Left lung (tissue), 10 donors: ENCODE measurements around the gene ALOXE3. TPM values are rescaled to one million over a fixed set of nuclear protein-coding genes. Genes with fewer than 3 reads are reported as not detected.

Source experiments
- ATAC-seq: fragments of 200-7000 bp; cut with Tn5 transposase; one replicate; pipeline ENCODE4 v1.9.1; 2020; ENCODE audit warnings: moderate library complexity
- DNase-seq, 4 donors: peaks; one replicate each; pipeline ENCODE4 v3.0.0-alpha.2; 2013 to 2020
- H3K27ac ChIP-seq, 2 donors: fragments of 200-600 bp; sonication (generic) in 1 of 2; one replicate each; pipeline versions ENCODE4 v1.5.0 to v1.8.0; 2020 to 2021
- H3K27me3 ChIP-seq, 2 donors: fragments of 200-600 bp; sonication (generic) in 1 of 2; one replicate each; pipeline versions ENCODE4 v1.5.0 to v1.8.0; 2020 to 2021
- H3K36me3 ChIP-seq, 2 donors: fragments of 200-600 bp; sonication (generic) in 1 of 2; one replicate each; pipeline versions ENCODE4 v1.5.0 to v1.8.0; 2020 to 2021
- H3K4me1 ChIP-seq, 2 donors: fragments of 200-600 bp; one replicate each; pipeline ENCODE4 v1.8.0; 2021
- H3K4me3 ChIP-seq, 2 donors: fragments of 200-600 bp; sonication (generic) in 1 of 2; one replicate each; pipeline versions ENCODE4 v1.5.0 to v1.8.0; 2020 to 2021; ENCODE audit warnings: mild to moderate bottlenecking in 1 of 2
- H3K9me3 ChIP-seq, 2 donors: fragments of 200-600 bp; sonication (generic) in 1 of 2; one replicate each; pipeline versions ENCODE4 v1.5.0 to v1.8.0; 2020 to 2021
- intact Hi-C, 2 donors: fragments of 100-400 bp; cut with DNase I; formaldehyde crosslinking; loops; one replicate each; pipeline versions ENCODE4 v1.11.2 to v1.14.2; 2022
- polyA plus RNA-seq, 6 donors: library from polyadenylated mRNA; unstranded; fragments of 120-200 nt; gene quantifications; one replicate each; pipeline ENCODE4 v1.2.1, GENCODE V29; 2013; ENCODE audit not compliant: insufficient read length in 6 of 6
- total RNA-seq, 2 donors: library from RNA; stranded (reverse); fragmentation: NEBNext Ultra II Directional; extraction: Animal tissue kit (Norgen Biotek cat#: 25700); gene quantifications; one replicate each; pipeline ENCODE4 v1.2.1, GENCODE V29; 2021
- TF ChIP-seq, protein P1 (sequence below), 2 donors: fragments of 200-600 bp; sonication (generic) in 1 of 2; IDR thresholded peaks; one replicate each; pipeline versions ENCODE4 v1.5.0 to v1.8.0; 2021; ENCODE audit warnings: antibody characterized with exemption in 2 of 2
- donor health status: DM: no; HTN: yes; CAD: no.
- donor health status: DM: no; HTN: no; CAD: no.

The ALOXE3 gene
- total and polyA plus RNA-seq, 8 donors: 0.05 to 0.55 (median 0.14) TPM; not detected in 4

DNA sequence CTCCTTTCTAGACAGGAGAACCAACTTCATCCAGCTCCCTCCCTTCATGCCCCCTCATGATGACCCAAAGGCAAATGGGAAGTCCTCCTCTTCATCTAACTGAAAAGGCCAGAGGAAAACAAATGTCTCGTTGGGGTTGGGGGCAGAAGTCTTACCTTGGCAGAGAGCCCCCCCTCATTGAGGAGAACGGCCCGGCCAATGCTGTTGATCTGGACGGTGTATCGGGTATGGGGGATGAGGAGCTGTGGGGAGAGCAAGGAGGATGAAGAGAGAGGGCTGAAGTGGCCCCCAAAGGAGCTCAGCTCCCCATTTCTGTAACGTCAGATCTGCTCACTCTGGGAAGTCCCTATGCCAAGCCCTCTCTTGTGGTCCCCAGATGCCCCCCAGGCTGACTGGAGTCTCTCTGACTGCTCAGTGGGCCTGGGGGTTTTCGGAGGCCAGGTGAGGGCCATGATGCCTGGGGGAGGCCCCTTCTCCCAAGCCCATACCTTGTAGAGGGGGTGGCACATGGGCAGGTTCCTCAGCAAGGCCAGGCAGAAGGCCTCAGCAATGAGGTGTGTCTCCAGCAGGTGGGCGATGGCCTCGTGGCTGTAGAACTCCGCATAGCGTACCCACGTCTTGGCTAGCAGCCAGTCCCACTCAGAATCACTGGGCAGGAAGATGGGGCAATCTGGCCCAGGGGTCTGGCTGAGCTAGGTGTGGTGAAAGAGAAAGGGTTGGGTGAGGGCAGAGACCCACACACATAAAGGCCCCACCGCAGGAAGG, 41.6 kb downstream of the ALOXE3 start:
- H3K36me3 ChIP-seq: no peaks in the 10 kb centered on the region
- no peak overlapping the region for H3K27ac ChIP-seq
- peaks cover 27 to 100% of the 10 kb centered on the region in 2 donors for H3K27me3 ChIP-seq
- no peak overlapping the region for H3K4me3 ChIP-seq
- no peak for DNase-seq
- no peak for ATAC-seq
- H3K9me3 ChIP-seq: no peaks in the 10 kb centered on the region
- H3K4me1 ChIP-seq: peaks cover 18 to 33% of the 10 kb centered on the region in 2 donors
- TF ChIP-seq, protein P1, sequence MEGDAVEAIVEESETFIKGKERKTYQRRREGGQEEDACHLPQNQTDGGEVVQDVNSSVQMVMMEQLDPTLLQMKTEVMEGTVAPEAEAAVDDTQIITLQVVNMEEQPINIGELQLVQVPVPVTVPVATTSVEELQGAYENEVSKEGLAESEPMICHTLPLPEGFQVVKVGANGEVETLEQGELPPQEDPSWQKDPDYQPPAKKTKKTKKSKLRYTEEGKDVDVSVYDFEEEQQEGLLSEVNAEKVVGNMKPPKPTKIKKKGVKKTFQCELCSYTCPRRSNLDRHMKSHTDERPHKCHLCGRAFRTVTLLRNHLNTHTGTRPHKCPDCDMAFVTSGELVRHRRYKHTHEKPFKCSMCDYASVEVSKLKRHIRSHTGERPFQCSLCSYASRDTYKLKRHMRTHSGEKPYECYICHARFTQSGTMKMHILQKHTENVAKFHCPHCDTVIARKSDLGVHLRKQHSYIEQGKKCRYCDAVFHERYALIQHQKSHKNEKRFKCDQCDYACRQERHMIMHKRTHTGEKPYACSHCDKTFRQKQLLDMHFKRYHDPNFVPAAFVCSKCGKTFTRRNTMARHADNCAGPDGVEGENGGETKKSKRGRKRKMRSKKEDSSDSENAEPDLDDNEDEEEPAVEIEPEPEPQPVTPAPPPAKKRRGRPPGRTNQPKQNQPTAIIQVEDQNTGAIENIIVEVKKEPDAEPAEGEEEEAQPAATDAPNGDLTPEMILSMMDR (IDR thresholded peaks at IDR 0.05): no peak
- intact Hi-C loops: no loop called here

DNA sequence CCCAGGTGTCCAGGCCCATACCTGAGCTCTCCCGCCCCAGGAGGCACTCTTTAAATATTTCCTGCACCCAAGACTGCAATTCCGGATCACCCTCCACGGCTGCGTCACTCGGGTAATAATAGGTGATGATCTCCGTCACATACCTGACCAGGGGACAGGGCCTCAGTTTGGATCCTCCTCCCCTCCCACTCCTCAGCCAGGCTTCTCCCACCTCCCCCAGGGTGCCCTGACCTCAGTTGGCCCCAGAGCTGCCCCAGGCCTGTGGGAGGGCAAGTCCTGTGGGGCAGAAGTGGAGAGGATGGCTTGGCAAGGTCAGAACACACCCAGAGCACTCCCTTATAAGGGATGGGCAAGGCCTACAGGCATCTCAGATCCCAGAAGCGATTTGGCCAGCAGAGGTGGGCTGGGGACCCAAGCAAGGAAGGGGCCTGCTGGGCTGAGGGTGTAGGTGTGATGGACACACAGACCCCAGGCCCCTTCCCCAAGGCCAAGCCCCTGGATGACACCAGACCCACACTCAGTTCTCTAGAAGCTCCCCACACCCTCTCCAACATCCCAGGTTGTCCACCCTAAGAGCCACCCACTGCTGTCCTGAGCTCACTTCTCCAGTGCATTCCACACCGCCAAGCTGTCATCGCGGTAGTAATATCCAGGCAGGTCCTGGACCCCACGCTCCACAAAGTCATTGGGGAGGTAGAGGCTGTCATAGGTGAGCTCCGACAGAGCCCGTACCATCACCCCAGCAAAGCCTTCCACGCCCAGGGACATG, 42.6 kb downstream of the ALOXE3 start:
- Histone ChIP-seq H3K4me1 (peaks cover 18 to 33% of the 10 kb centered on the region in 2 donors), H3K9me3 (no peaks in the 10 kb centered on the region), H3K27ac (no peak overlapping the region), H3K36me3 (no peaks in the 10 kb centered on the region), H3K27me3 (peaks cover 27 to 100% of the 10 kb centered on the region in 2 donors), H3K4me3 (no peak overlapping the region)
- DNase-seq (no peak), ATAC-seq (no peak)
- TF ChIP-seq, protein P1 (IDR thresholded peaks at IDR 0.05): no peak
- intact Hi-C loops: no loop called here

DNA sequence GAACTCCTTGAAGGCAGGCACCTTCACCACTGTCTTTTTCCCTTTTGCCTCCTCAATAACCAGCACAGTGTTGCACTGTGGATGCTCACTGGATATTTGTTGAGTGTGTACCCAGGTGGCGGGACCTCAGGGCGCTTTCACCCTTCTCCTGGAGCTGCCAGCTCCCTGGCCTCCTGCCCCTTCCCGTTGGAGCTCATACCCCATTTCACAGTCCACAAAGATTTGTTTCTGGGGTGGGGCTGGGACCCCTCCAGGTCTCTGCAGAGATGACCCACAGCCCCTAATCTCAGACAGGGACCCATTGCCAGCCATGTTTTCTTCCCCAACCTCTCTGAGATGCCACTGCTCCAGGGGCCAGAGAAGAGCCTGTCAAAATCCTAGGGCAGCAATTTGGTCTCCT, 43.2 kb downstream of the ALOXE3 start:
- H3K4me1 ChIP-seq: peaks cover 14 to 32% of the 10 kb centered on the region in 2 donors
- no peaks in the 10 kb centered on the region for H3K9me3 ChIP-seq
- no peak for DNase-seq
- peaks cover 27 to 93% of the 10 kb centered on the region in 2 donors for H3K27me3 ChIP-seq
- no peak overlapping the region for H3K27ac ChIP-seq
- no peak overlapping the region for H3K4me3 ChIP-seq
- intact Hi-C loops: no loop called here
- TF ChIP-seq, protein P1 (IDR thresholded peaks at IDR 0.05): no peak
- ATAC-seq: no peak
- no peaks in the 10 kb centered on the region for H3K36me3 ChIP-seq

DNA sequence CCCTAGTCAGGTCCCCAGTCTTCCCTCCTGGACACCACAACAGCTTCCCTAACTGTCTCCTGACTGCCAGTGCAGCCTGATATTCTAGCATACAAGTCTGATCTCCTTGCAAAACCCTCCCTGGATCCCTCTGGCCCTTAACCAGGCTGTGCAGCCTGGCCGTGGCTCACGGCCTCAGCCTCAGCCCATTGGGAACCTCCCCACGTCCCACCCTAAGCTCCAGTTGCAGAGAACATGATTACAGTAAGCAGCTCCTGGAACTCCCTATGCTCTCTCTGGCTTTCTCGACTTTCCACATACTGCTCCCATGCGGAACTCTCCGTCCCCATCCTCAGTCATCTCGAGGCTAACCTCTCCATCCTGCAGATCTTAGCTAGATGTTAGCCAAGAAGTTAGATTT, 43.8 kb downstream of the ALOXE3 start:
- H3K9me3 ChIP-seq: no peaks in the 10 kb centered on the region
- intact Hi-C loops: no loop called here
- H3K4me1 ChIP-seq: peaks cover 11 to 32% of the 10 kb centered on the region in 2 donors
- TF ChIP-seq, protein P1 (IDR thresholded peaks at IDR 0.05): no peak
- peaks cover 27 to 88% of the 10 kb centered on the region in 2 donors for H3K27me3 ChIP-seq
- no peak overlapping the region for H3K4me3 ChIP-seq
- no peaks in the 10 kb centered on the region for H3K36me3 ChIP-seq
- H3K27ac ChIP-seq: no peak overlapping the region
- ATAC-seq (no peak), DNase-seq (no peak)
